Measurements from ENCODE around the gene ZNF354B.
"Not testable (repeated sequence)": the region's sequence is repeated elsewhere in the genome, so short reads cannot be mapped to it uniquely, and the experiment has no call there.

DNA sequence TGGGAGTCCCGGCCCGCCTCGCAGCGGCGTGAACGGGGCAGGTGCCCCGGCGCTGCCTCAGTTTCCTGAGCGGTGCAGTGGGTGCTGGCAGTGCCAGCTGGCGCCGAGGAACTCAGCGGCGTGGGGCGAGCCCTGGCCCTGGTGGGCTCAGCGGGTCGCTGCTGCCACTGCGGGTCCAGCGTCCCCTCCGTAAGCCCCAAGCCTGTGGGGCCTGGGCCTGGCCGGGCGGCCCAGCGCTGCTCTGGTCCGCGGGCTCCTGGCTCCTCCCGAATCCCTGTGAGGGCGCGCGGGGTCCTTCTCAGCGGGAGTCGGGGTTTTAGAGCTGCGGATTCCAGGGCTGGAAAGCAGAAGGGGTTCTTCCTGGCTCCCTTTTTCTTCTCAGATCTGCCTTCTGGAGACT lies 862 bp downstream of the ZNF354B start:
- not testable (repeated sequence) for TF ChIP-seq EZH2 (IDR thresholded peaks at IDR 0.05; ENCODE audit: insufficient read depth, poor library complexity, severe bottlenecking); EZH2phosphoT487 (IDR thresholded peaks at IDR 0.05; ENCODE audit: insufficient read depth, low read depth)
